K562 (cell line): Measurements from ENCODE around the gene RSRC1. TPM values are rescaled to one million over a fixed set of nuclear protein-coding genes. Genes with fewer than 3 reads are reported as not detected.

Source experiments
- ATAC-seq: fragments of 200-7000 bp; cut with Tn5 transposase; 3 replicates; pipeline ENCODE4 v1.9.1; 2020; ENCODE audit warnings: moderate library complexity
- BruUV-seq: library from RNA; stranded (reverse); fragments of 400-500 nt; replicated peaks from 2 replicates; lab custom pipeline; 2021; lab: Mats Ljungman, UMichigan
- CTCF ChIA-PET: fragments of 300-600 bp; formaldehyde crosslinking; extraction: SDS; loops from one replicate; lab custom pipeline; 2021; ENCODE audit warnings: low intra/inter-chr PET ratio; lab: Yijun Ruan, JAX
- POLR2A ChIA-PET: fragments of 300-600, 350-650 bp; sonication (Branson Sonifier 250); formaldehyde crosslinking; extraction: SDS; loops from one replicate; lab custom pipeline; 2021; ENCODE audit warnings: antibody characterized with exemption, inconsistent platforms; lab: Yijun Ruan, JAX
- DNase-seq, 4 experiments: peaks; one replicate each; pipeline versions ENCODE4 v3.0.0 to v3.0.0-alpha.2; 2011 to 2018; ENCODE audit warnings: low spot score in 3 of 4, mixed read lengths in 3 of 4; ENCODE audit errors: extremely low read depth in 1 of 4
- FAIRE-seq: peaks from 2 replicates; lab custom pipeline; 2011; peaks lifted over from hg19 to GRCh38; lab: Jason Lieb, UNC
- H2AFZ ChIP-seq: 2 replicates; pipeline ENCODE4 v1.6.0; 2011; ENCODE audit warnings: low read depth, low read length, control low read depth, inconsistent platforms
- H3K27ac ChIP-seq: fragments of 200-600 bp; 3 replicates; pipeline ENCODE4 v1.8.0; 2011; ENCODE audit warnings: low read depth, mild to moderate bottlenecking, control low read depth, inconsistent platforms, low read length, moderate library complexity, mixed read lengths; ENCODE audit errors: extremely low read depth
- H3K27me3 ChIP-seq, 2 experiments: fragments of 300-600 bp in 1 of 2; 2 replicates in 1 of 2; 3 replicates in 1 of 2; pipeline versions ENCODE4 v1.6.0 to v1.8.0; 2011; ENCODE audit warnings: inconsistent platforms in 2 of 2, low read length in 2 of 2, mild to moderate bottlenecking in 1 of 2, mixed read lengths in 1 of 2, moderate library complexity in 1 of 2; ENCODE audit not compliant: control insufficient read depth in 2 of 2, insufficient read depth in 2 of 2
- H3K36me3 ChIP-seq: fragments of 300-600 bp; 3 replicates; pipeline ENCODE4 v1.8.0; 2011; ENCODE audit warnings: mild to moderate bottlenecking, low read length, inconsistent platforms; ENCODE audit not compliant: control insufficient read depth, insufficient read depth
- H3K4me1 ChIP-seq, 2 experiments: fragments of 200-600 bp in 1 of 2; replicated peaks in 1 of 2; 2 replicates in 1 of 2; 3 replicates in 1 of 2; pipeline versions ENCODE4 v1.5.1 to v1.8.0; 2011; ENCODE audit warnings: inconsistent platforms in 2 of 2, low read length in 2 of 2, mild to moderate bottlenecking in 1 of 2, mixed read lengths in 1 of 2, moderate library complexity in 1 of 2; ENCODE audit not compliant: control insufficient read depth in 2 of 2, insufficient read depth in 2 of 2
- H3K4me2 ChIP-seq: 2 replicates; pipeline ENCODE4 v1.6.1; 2011; ENCODE audit warnings: low read length, control low read depth, inconsistent platforms, mixed read lengths; ENCODE audit not compliant: insufficient read depth
- H3K4me3 ChIP-seq: fragments of 200-600 bp; sonication (generic), shearing (Covaris generic); 2 replicates; pipeline ENCODE4 v1.5.1; 2016; ENCODE audit warnings: control low read depth, inconsistent platforms
- H3K79me2 ChIP-seq: fragments of 200-600 bp; 3 replicates; pipeline ENCODE4 v1.8.0; 2011; ENCODE audit warnings: low read length, inconsistent platforms; ENCODE audit not compliant: control insufficient read depth, insufficient read depth
- H3K9ac ChIP-seq, 2 experiments: 2 replicates each; pipeline versions ENCODE4 v1.6.0 to v1.6.1; 2011; ENCODE audit warnings: low read depth in 2 of 2, low read length in 2 of 2, control low read depth in 1 of 2, inconsistent platforms in 1 of 2, mild to moderate bottlenecking in 1 of 2, mixed read lengths in 1 of 2; ENCODE audit not compliant: insufficient read depth in 1 of 2
- H3K9me1 ChIP-seq: one replicate; pipeline ENCODE4 v1.6.0; 2011; ENCODE audit warnings: inconsistent platforms, mild to moderate bottlenecking, low read length, moderate library complexity; ENCODE audit not compliant: control insufficient read depth, insufficient read depth
- H3K9me3 ChIP-seq: replicated peaks from 2 replicates; pipeline ENCODE4 v1.5.1; 2011; ENCODE audit warnings: low read depth, low read length, inconsistent platforms; ENCODE audit not compliant: control insufficient read depth, insufficient read depth
- H4K20me1 ChIP-seq: replicated peaks from 2 replicates; pipeline ENCODE4 v1.6.1; 2011; ENCODE audit warnings: low read length, inconsistent platforms, mixed read lengths; ENCODE audit not compliant: control insufficient read depth, insufficient read depth
- BCL6 ChIP-seq: fragments of 250-450 bp; sonication (Bioruptor Pico); IDR thresholded peaks from 2 replicates; pipeline ENCODE4 v1.4.0; 2020
- BHLHE40 ChIP-seq: IDR thresholded peaks from 2 replicates; pipeline ENCODE4 v1.6.1; 2011; ENCODE audit warnings: low read length, improper control_type of control experiment
- DACH1 ChIP-seq: fragments of 450-650 bp; IDR thresholded peaks from 2 replicates; pipeline ENCODE4 v1.6.1; 2018; ENCODE audit not compliant: partially characterized antibody
- DNMT1 ChIP-seq: fragments of 450-650 bp; IDR thresholded peaks from 2 replicates; pipeline ENCODE4 v1.6.1; 2016; ENCODE audit warnings: antibody characterized with exemption, mild to moderate bottlenecking
- HMGN3 ChIP-seq: IDR thresholded peaks from 2 replicates; pipeline ENCODE4 v1.6.1; 2011; ENCODE audit warnings: borderline replicate concordance, low read depth, mild to moderate bottlenecking, mixed read lengths, low read length; ENCODE audit not compliant: insufficient read length; ENCODE audit errors: extremely low read depth
- MYBL2 ChIP-seq, 2 experiments: fragments of 450-650 bp in 1 of 2; sonication (generic) in 1 of 2; formaldehyde crosslinking in 1 of 2; IDR thresholded peaks; 2 replicates each; pipeline versions ENCODE4 v1.6.1 to v1.8.1; 2017 to 2022; ENCODE audit warnings: borderline replicate concordance in 1 of 2, inconsistent platforms in 1 of 2, low read depth in 1 of 2, mild to moderate bottlenecking in 1 of 2, missing genetic modification reagents in 1 of 2, moderate library complexity in 1 of 2
- NFE2 ChIP-seq: IDR thresholded peaks from 2 replicates; pipeline ENCODE4 v1.6.1; 2014; ENCODE audit warnings: antibody characterized with exemption, low read depth
- SMARCE1 ChIP-seq: fragments of 450-650 bp; IDR thresholded peaks from 2 replicates; pipeline ENCODE4 v1.7.1; 2016; ENCODE audit warnings: mild to moderate bottlenecking
- TRIM25 ChIP-seq: fragments of 450-650 bp; IDR thresholded peaks from 2 replicates; pipeline ENCODE4 v1.7.0; 2016; ENCODE audit warnings: borderline replicate concordance
- WHSC1 ChIP-seq: IDR thresholded peaks from one replicate; pipeline ENCODE4 v1.6.1; 2012; ENCODE audit warnings: low read length, control low read depth, inconsistent platforms
- ZFP36 ChIP-seq: fragments of 150-350 bp; IDR thresholded peaks from 2 replicates; pipeline ENCODE4 v1.6.1; 2018; ENCODE audit warnings: low read length, low read depth; ENCODE audit not compliant: partially characterized antibody
- ZNF512 ChIP-seq: IDR thresholded peaks from 2 replicates; pipeline ENCODE4 v1.6.1; 2016; ENCODE audit warnings: missing genetic modification characterization, missing compliant biosample characterization
- ZNF584 ChIP-seq: fragments of 200-800 bp; sonication (Bioruptor generic); IDR thresholded peaks from 2 replicates; pipeline ENCODE4 v1.6.1; 2016; ENCODE audit warnings: low read depth, mild to moderate bottlenecking, missing genetic modification characterization, missing compliant biosample characterization
- ZNF79 ChIP-seq: fragments of 250-450 bp; sonication (Bioruptor Pico); IDR thresholded peaks from 2 replicates; pipeline ENCODE4 v1.4.0; 2020; ENCODE audit warnings: low read depth, mild to moderate bottlenecking, moderate library complexity
- WGBS: fragments of 100-300 bp; shearing (Covaris generic); methylation state at CpG from one replicate; pipeline ENCODE4 v1.1.6; 2016; ENCODE audit warnings: low coverage, mixed read lengths; ENCODE audit not compliant: insufficient coverage; ENCODE audit errors: missing lambda C conversion rate; 5-methylcytosine and 5-hydroxymethylcytosine counted together
- in situ Hi-C: fragments of 300-500 bp; cut with MboI; formaldehyde crosslinking; loops from 4 replicates; pipeline ENCODE4 v1.15.0; 2018; ENCODE audit warnings: inconsistent platforms, mixed read lengths
- intact Hi-C: fragments of 100-400 bp; cut with micrococcal nuclease; formaldehyde crosslinking; loops from 2 replicates; pipeline ENCODE4 v1.14.2; 2022
- polyA plus RNA-seq, 8 experiments: library from polyadenylated mRNA; depleted of rRNA in 4 of 8; stranded (reverse) in 5 of 8; unstranded in 3 of 8; fragments of >200 nt; fragmentation: Nextera tagmentation in 2 of 8; fragmentation: Illumina TruSeq in 1 of 8; extraction: Ambion mirVana in 2 of 8; extraction: Trizol in 1 of 8; gene quantifications; 2 replicates each; pipeline versions ENCODE4 v1.2.1 to v1.2.3, GENCODE V29; 2011 to 2014; ENCODE audit warnings: inconsistent platforms in 1 of 8, missing spikeins in 1 of 8
- total RNA-seq, 7 experiments: library from RNA; depleted of rRNA in 6 of 7; stranded (reverse); fragments of >200 nt in 6 of 7; fragmentation: Illumina TruSeq in 2 of 7; extraction: Trizol in 2 of 7; gene quantifications; 2 replicates each; pipeline versions ENCODE4 v1.2.1 to v1.2.3, GENCODE V29; 2011 to 2021; ENCODE audit warnings: low replicate concordance in 1 of 7

The RSRC1 gene
- total and polyA plus RNA-seq, 9 of the 15 experiments (the other 6 are each of a cell fraction or from before 2014, with no cell fraction given), result 19.3 to 128 (median 75.5) TPM

DNA sequence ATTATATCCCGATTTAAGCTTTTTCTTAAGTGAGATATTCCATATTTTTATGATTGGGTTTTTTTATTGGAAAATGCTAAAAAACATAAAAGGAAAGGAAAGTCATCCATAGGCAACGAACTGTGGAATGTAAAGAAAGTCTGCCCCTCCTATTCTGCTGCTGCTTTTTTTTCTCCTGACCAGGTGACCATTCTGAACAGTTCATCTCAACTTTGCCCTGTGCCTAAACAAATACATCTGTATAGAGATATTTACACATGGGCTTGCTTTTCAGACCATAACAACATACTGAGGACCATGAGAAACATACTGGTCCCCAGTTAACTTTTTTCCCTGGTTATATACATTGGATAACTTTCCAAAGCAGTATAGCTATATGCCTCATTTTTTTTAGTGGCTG is 442.2 kb downstream of the RSRC1 start (continued):
- TF ChIP-seq ZNF584 (CRISPR knock-in tag), result no peak
- no peak for TF ChIP-seq DACH1
- no peak for TF ChIP-seq HMGN3
- no peak for TF ChIP-seq TRIM25
- no peak for TF ChIP-seq BCL6 (CRISPR knock-in tag)
- no peak for TF ChIP-seq SMARCE1
- no peak for TF ChIP-seq MYBL2 (IDR thresholded peaks at IDR 0.05; ENCODE audit: low read depth)
- no peak for TF ChIP-seq MYBL2 (CRISPR knock-in tag; IDR thresholded peaks at IDR 0.05; ENCODE audit: borderline replicate concordance)

DNA sequence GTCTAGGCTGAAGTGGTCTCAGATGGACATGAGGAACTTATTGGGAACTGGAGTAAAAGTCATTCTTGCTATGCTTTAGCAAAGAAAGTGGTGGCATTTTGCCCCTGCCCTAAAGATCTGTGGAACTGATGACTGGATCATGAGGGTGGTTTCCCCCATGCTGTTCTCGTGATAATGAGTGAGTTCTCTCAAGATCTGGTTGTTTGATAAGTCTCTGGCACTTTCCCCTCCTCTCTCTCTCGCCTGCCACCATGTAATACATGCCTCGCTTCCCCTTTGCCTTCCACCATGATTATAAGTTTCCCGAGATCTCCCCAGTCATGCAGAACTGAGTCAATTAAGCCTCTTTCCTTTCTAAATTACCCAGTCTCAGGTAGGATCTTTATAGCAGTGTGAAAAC is 449.6 kb downstream of the RSRC1 start:
- intact Hi-C loops (no loop called here), in situ Hi-C loops (loop anchor here (10.0 kb wide), 1 partner anchor 235 kb away; no protein-coding TSS in a partner anchor)
- DNase-seq (no peak), ATAC-seq (no peak), FAIRE-seq (no peak)
- Histone ChIP-seq H3K4me2 (no peak overlapping the region), H3K27ac (no peak overlapping the region), H2AFZ (peak overlapping the region; percentile 12; the same call in 1 of the 2 replicates), H4K20me1 (no peaks in the 10 kb centered on the region), H3K79me2 (no peaks in the 10 kb centered on the region), H3K36me3 (no peaks in the 10 kb centered on the region), H3K9me3 (0 out of 2 replicates have a peak, but pooled peaks cover 3% of the 10 kb centered on the region), H3K4me1 (no peaks in the 10 kb centered on the region; a peak in 1 of 5 replicates), H3K27me3 (no peaks in the 10 kb centered on the region), H3K9me1 (no peaks in the 10 kb centered on the region), H3K4me3 (no peak overlapping the region), H3K9ac (no peak overlapping the region)
- no TSS peak for BruUV-seq
- TF ChIP-seq WHSC1 (no peak), DNMT1 (no peak), BHLHE40 (no peak), NFE2 (no peak), ZFP36 (peak; percentile 38), ZNF512 (tag) (no peak), ZNF79 (no peak)
- ChIA-PET POLR2A (no interaction called here), CTCF (no interaction called here)
- WGBS, result 33% methylated on average over 4 of the region's 4 CpGs
